ENCODE data around the gene LAMA3.

Gene LAMA3

GRCh38 chr18:23883277-23883790 is 194.1 kb downstream of the LAMA3 start:
- H3K4me3 ChIP-seq (ENCODE audit: low read length): no peak overlapping the region
- no peak for TF ChIP-seq ZNF274 (IDR thresholded peaks at IDR 0.05; ENCODE audit: low read depth, low read length)

DNA sequence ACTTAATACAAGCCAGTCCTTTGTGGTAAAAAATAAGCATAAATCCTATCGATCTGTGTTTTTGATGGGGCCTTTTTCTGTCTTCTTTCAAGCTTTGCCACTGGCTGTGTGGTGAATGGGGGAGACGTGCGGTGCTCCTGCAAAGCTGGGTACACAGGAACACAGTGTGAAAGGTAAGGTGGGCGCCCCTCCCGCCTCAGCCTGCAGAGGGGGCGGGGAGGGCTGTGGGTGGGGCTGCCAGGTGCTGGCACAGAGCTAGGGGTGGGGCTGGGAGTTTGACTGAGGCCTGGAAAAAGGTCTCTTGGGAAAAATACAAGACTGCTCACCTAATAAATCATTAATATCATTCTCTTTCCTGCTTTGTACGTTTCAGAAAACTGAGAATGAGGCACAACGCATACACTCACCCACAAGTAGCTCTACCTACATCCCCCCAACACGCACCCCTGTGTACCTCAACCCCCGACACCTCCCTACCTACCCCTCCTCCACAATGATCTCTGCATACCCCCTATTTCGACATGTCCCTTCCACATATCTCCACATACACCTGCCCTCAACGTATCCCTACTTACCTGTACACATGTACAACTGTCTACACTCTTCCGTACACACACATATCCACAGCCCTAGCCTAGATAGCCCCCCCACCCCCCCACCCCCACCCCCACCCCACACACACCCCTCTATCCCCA is 195.6 kb downstream of the LAMA3 start:
- no peak for TF ChIP-seq ZNF274 (IDR thresholded peaks at IDR 0.05; ENCODE audit: low read depth, low read length)
- no peak overlapping the region for H3K4me3 ChIP-seq (ENCODE audit: low read length)

- H3K4me3 ChIP-seq (ENCODE audit: low read length): no peak overlapping the region
- no peak for TF ChIP-seq ZNF274 (IDR thresholded peaks at IDR 0.05; ENCODE audit: low read depth, low read length)
Observed at GRCh38 chr18:23885750-23886149, 196.5 kb downstream of the LAMA3 start.

GRCh38 chr18:23887035-23887434 is 197.8 kb downstream of the LAMA3 start:
- no peak for TF ChIP-seq ZNF274 (IDR thresholded peaks at IDR 0.05; ENCODE audit: low read depth, low read length)
- H3K4me3 ChIP-seq (ENCODE audit: low read length): no peak overlapping the region

DNA sequence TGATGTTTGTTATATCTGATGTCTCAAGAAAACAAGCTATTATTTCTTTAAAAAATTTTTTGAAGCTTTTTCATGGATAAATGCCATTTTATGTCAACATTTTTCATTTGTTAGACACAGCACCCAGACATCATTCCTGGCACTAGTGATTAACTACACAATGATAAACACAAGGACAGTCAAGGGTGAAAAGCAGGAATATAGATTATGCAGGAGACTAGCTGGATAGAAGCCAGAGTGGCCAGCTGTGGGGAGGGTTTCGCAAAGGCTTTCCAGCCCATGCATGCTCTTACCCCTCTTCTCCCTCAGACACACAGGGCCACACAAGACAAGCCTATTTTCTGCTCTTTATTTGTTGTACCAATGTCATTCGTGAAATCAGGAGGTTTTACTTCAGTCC is 198.2 kb downstream of the LAMA3 start:
- TF ChIP-seq ZNF274 (IDR thresholded peaks at IDR 0.05; ENCODE audit: low read depth, low read length): no peak
- H3K4me3 ChIP-seq (ENCODE audit: low read length): no peak overlapping the region

DNA sequence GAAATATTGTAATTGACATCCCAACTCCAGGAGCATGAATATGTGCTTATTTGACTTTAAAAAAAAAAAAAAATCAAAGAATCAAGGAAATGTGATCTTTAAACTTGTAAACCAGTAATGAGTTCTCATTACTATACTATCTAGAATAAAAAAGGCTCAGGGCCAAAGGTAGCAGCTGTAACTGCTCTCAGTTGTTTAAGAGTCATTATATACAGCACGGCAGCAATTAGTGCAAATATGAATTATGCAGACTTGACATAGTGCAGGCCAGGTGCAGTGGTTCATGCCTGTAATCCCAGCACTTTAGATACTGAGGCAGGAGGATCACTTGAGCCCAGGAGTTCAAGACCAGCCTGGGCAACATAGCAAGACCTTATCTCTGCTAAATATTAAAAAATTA is 199.6 kb downstream of the LAMA3 start:
- TF ChIP-seq ZNF274 (IDR thresholded peaks at IDR 0.05; ENCODE audit: low read depth, low read length): no peak
- H3K4me3 ChIP-seq (ENCODE audit: low read length): no peak overlapping the region

DNA sequence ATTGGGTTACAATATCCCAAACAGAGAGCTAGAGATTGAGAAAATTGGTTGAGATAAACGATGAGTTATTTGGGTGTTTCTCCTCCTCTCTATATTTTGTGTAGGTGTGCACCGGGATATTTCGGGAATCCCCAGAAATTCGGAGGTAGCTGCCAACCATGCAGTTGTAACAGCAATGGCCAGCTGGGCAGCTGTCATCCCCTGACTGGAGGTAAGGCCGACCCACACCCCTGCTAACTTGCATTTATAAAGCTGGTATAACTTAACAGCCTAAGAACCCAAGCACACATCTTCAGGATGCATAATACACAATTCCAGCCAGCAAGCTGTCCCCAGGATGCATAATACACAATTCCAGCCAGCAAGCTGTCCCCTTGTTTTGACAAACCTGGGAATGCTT is 200.7 kb downstream of the LAMA3 start:
- TF ChIP-seq ZNF274 (IDR thresholded peaks at IDR 0.05; ENCODE audit: low read depth, low read length): no peak
- H3K4me3 ChIP-seq (ENCODE audit: low read length): no peak overlapping the region

DNA sequence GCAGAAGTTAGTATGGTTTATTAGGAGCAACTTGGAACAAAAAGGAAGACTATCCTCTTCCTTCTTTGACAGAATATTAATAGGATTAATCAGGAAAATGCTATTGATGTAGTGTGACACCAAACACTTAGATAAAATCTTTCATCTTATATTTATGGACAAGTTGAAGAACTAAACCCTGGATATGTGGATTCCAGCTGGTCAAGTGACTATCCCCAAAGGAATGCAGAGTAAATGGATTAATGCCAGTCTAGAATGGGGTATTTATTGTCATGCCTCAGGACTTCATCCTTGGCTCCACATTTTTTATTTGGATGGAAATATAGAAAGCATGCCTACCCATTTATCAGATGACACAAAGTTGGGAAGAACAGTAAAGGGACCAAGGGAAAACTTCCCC is 201.3 kb downstream of the LAMA3 start:
- TF ChIP-seq ZNF274 (IDR thresholded peaks at IDR 0.05; ENCODE audit: low read depth, low read length): no peak
- no peak overlapping the region for H3K4me3 ChIP-seq (ENCODE audit: low read length)

- no peak for TF ChIP-seq ZNF274 (IDR thresholded peaks at IDR 0.05; ENCODE audit: low read depth, low read length)
- H3K4me3 ChIP-seq (ENCODE audit: low read length): no peak overlapping the region
Observed at GRCh38 chr18:23893653-23894052, 204.4 kb downstream of the LAMA3 start.

DNA sequence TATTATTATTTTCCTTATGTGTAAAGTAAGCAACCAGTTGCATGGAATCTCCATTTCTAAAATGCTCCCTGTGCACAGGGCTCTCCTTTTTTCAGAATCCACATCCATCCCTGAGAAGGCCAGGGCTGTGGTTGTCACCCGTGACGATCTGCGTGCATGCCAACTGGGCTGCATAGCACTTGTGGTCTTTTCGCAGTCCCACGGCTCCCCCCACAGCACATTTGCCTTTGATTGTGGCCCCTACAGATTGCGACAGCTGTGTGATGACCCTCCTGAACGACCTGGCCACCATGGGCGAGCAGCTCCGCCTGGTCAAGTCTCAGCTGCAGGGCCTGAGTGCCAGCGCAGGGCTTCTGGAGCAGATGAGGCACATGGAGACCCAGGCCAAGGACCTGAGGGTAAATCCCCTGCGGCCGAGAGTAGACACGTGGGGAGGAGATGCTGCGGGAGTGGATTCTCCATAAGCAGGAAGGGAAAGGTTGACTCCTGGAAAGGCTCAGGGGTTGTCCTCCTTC is 205.5 kb downstream of the LAMA3 start:
- no peak overlapping the region for H3K4me3 ChIP-seq (ENCODE audit: low read length)
- no peak for TF ChIP-seq ZNF274 (IDR thresholded peaks at IDR 0.05; ENCODE audit: low read depth, low read length)

- H3K4me3 ChIP-seq (ENCODE audit: low read length): no peak overlapping the region
- no peak for TF ChIP-seq ZNF274 (IDR thresholded peaks at IDR 0.05; ENCODE audit: low read depth, low read length)
Observed at GRCh38 chr18:23897291-23897690, 208.0 kb downstream of the LAMA3 start.

- no peak for TF ChIP-seq ZNF274 (IDR thresholded peaks at IDR 0.05; ENCODE audit: low read depth, low read length)
- no peak overlapping the region for H3K4me3 ChIP-seq (ENCODE audit: low read length)
Observed at GRCh38 chr18:23897733-23898132, 208.5 kb downstream of the LAMA3 start.

DNA sequence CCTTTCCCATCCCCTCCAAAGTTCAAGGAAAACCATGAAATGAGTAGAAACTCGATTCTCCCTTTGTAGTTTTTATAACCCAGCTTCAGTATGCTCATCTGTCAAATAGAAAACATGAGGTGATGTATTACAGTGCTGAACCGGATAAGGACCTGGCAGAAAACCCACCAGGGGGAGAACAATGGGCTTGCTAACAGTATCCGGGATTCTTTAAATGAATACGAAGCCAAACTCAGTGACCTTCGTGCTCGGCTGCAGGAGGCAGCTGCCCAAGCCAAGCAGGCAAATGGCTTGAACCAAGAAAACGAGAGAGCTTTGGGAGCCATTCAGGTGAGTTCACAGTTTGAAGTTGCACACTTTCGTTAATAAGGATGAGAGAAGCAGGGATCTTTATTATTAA is 211.7 kb downstream of the LAMA3 start:
- TF ChIP-seq ZNF274 (IDR thresholded peaks at IDR 0.05; ENCODE audit: low read depth, low read length): no peak
- no peak overlapping the region for H3K4me3 ChIP-seq (ENCODE audit: low read length)

DNA sequence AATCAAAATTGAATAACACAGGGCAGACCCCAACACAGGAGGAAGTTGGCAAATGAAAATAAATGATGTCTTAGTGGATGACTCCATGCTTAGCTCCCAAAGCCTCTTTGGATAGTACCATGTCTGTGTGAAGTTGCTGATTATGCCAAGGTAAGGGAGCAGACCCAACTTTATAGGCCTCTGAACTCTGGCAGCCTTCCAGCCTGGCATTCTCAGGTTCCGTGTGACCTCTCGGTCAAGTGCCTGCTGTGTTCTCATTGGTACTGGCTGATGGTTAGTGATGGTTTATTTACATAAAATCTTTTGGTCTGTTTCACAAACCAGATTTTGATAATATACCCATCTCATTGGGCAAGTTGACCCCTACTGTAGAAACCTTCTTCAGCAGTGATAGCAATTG is 213.1 kb downstream of the LAMA3 start:
- H3K4me3 ChIP-seq (ENCODE audit: low read length): no peak overlapping the region
- no peak for TF ChIP-seq ZNF274 (IDR thresholded peaks at IDR 0.05; ENCODE audit: low read depth, low read length)

DNA sequence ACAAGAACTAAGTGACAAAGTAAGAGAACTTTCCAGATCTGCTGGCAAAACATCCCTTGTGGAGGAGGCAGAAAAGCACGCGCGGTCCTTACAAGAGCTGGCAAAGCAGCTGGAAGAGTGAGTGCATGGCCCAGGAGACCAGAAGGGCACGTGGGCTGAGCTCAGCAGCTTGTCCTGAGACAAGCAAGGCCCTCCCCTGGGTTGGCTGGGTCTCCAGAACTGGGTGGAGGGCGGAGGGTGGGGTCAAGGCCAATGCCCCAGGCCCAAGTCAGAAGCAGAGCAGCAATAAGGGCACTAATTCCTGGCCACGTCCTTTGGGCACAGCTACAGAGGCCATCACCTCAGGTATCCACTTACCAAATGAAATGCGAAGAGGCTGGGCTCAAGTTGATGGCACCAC is 214.7 kb downstream of the LAMA3 start:
- no peak for TF ChIP-seq ZNF274 (IDR thresholded peaks at IDR 0.05; ENCODE audit: low read depth, low read length)
- H3K4me3 ChIP-seq (ENCODE audit: low read length): no peak overlapping the region

GRCh38 chr18:23906658-23907057 is 217.4 kb downstream of the LAMA3 start:
- no peak for TF ChIP-seq ZNF274 (IDR thresholded peaks at IDR 0.05; ENCODE audit: low read depth, low read length)
- no peak overlapping the region for H3K4me3 ChIP-seq (ENCODE audit: low read length)

Measured in GM08714 (cell line).